22Rv1 (cell line): ENCODE measurements around the gene RERE.

ENCODE experiments used
- ZFX ChIP-seq: fragments of 450-650 bp; IDR thresholded peaks from 2 replicates; pipeline ENCODE4 v1.6.1; 2017; ENCODE audit warnings: antibody characterized with exemption, borderline replicate concordance
- TF ChIP-seq, protein P1 (sequence below): fragments of 450-650 bp; IDR thresholded peaks from 2 replicates; pipeline ENCODE4 v1.5.1; 2017; ENCODE audit warnings: mild to moderate bottlenecking

DNA sequence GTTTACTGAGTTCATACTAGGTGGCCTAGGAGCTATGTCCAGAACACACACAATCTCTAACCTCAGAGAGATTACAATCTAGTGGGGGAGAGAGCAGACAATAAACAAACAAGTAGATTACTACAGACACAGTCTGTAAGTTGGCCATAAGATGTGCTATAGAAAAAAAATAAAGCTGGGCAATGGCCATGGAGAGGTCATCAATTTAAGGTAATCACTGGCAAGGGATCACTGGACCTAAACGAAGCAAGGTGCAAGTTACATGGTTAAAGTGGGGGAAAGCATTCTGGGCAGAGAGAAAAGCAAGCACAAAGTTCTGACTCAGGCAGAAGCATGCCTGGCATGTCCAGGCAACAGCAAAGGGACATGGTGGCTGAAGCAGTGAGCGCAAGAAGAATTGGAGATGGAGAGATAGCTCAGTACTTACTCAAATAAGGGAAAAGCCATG, 147.0 kb downstream of the RERE start:
- TF ChIP-seq, protein P1, sequence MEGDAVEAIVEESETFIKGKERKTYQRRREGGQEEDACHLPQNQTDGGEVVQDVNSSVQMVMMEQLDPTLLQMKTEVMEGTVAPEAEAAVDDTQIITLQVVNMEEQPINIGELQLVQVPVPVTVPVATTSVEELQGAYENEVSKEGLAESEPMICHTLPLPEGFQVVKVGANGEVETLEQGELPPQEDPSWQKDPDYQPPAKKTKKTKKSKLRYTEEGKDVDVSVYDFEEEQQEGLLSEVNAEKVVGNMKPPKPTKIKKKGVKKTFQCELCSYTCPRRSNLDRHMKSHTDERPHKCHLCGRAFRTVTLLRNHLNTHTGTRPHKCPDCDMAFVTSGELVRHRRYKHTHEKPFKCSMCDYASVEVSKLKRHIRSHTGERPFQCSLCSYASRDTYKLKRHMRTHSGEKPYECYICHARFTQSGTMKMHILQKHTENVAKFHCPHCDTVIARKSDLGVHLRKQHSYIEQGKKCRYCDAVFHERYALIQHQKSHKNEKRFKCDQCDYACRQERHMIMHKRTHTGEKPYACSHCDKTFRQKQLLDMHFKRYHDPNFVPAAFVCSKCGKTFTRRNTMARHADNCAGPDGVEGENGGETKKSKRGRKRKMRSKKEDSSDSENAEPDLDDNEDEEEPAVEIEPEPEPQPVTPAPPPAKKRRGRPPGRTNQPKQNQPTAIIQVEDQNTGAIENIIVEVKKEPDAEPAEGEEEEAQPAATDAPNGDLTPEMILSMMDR: no peak
- TF ChIP-seq ZFX: no peak
